ENCODE results near the gene TTC9.

DNA sequence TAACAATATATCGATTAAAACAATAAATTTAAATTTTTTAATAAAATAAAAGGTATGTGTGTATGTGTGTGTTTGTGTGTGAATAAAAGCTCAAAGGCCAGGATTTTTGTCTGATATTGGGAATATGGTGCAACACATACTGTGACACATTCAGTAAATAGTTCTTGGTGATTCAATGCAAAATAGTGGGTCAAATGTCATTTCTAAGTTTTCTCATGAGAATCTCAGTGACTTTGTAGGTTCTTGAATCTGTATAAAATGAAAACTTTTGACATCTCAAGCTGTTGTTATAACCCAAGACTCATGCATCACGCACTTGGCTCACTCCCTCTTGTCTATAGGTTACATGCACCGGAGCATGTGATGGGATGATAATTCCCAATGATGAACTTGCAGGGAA, 25.1 kb upstream of the TTC9 start:
- TF ChIP-seq GATA2 (IDR thresholded peaks at IDR 0.05; ENCODE audit: low read depth, low read length) (no peak), GATA3 (IDR thresholded peaks at IDR 0.05; ENCODE audit: low read depth, low read length) (no peak)
